ENCODE measurements around the gene CNOT4.

The CNOT4 gene

DNA sequence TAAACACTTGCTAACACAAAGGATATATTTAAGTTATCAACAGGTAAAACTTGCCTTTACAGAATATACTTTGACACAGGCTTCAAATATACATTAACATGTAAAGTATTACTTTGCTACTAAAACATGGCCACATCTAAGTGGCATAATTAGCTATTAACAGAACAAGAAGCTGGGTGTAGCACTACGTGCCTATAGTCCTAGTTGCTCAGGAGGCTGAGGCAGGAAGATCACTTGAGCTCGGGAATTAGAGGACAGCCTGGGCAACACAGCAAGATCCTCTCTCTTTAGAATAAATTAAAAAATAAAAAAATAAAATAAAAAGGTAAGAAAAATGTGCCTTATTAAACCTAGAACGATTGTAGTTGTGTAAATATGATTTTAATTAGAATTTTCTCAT lies 106.6 kb downstream of the CNOT4 start:
- no peak for DNase-seq (ENCODE audit: low read depth)

DNA sequence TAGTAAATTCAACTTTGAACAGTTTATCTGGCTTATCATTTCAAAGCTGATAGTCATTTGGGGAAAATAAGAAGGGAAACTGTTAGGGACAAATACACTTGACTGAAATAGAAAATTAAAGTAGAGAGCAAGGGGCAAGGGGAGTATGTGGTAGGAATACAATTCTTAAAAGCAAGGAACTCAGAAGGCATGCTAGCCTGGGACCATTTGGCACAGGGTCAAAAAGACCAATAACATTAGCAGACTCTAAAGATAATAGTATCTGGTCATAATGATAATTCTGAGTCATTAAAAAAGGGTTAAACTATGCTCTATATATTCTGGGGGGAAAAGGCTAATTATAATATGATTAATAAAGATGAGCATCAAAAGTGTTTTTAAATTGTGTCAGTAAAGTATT lies 112.2 kb downstream of the CNOT4 start:
- no peak for DNase-seq (ENCODE audit: low read depth)

DNA sequence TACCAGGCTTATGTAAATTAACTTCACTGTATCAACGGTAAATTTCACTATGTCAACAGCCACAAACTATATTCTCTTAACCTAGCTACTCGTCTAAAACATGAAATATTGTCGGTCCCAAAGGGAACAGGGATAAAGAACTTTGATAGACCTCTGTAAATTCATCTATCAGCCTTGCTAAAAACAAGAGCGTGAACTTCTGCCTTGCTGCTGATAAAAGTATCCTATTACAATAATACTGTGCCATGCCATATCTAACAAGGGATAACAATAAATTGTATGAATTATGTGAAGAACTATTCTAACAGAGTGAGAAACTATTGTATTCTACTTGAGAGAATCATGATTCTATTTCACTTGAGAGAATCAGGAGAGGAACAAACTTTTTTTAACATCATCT lies 117.2 kb downstream of the CNOT4 start:
- no peak for DNase-seq (ENCODE audit: low read depth)

DNA sequence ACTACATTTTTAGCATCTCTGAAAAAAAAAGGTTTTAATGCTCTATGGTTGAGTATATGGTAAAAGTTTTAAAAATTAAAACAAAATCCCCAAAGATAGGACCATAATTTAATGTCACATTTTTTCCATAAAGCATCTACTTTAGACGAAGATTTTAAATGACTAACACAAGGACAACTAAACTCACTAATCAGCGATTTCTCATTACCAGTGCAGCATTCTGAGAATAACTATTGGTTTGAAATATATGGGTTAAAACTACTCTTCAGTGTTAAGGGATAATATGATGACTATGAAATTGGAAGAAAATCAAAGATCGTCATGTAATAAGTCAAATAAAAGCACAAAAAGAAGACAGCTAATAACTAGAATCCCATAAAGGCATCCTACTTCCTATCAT lies 118.4 kb downstream of the CNOT4 start:
- DNase-seq (ENCODE audit: low read depth), result no peak

DNA sequence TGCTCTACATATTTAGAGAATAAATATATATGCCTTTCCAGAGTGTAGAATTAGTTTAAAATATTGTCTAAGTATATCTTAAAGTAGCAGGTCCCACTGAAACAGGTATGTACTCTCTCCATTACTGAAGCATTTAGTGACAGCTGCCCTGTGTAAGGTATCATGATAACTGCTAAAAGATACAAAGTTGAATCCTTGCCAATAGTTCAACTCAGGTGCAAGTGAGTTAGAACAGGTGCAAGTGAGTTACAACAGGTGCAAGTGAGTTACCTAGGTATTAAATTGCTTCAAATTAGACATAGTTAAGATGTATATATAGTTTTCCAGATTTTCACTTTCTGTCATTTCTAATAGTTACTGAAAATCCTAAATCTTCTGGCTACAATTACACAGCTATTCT lies 119.1 kb downstream of the CNOT4 start:
- DNase-seq (ENCODE audit: low read depth), result no peak

GRCh38 chr7:135389971-135390370 lies 119.9 kb downstream of the CNOT4 start:
- DNase-seq (ENCODE audit: low read depth), result no peak

GRCh38 chr7:135388616-135389015 lies 121.3 kb downstream of the CNOT4 start:
- DNase-seq (ENCODE audit: low read depth), result no peak

DNA sequence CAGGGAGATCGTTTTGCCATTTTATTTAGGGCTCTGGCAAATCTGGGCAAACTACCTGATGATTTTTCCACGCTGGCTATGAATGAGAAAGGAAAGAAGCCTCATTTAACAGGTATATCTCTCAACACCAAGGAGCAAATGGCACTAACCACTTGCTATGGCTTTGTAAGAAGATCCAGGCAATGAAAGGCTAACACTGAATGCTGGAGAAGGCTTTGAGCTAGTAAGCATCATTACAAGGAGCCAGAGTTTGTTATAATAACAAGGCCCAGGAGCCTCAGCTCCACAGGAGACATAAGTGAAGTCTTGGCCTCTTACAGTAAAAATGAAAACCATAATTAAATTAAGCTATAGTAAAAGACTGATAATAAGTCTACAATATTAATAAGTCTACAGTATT lies 123.1 kb downstream of the CNOT4 start:
- no peak for DNase-seq (ENCODE audit: low read depth)

- peak; percentile 35 for DNase-seq (ENCODE audit: low read depth)
Observed at GRCh38 chr7:135386181-135386580, 123.7 kb downstream of the CNOT4 start.

DNA sequence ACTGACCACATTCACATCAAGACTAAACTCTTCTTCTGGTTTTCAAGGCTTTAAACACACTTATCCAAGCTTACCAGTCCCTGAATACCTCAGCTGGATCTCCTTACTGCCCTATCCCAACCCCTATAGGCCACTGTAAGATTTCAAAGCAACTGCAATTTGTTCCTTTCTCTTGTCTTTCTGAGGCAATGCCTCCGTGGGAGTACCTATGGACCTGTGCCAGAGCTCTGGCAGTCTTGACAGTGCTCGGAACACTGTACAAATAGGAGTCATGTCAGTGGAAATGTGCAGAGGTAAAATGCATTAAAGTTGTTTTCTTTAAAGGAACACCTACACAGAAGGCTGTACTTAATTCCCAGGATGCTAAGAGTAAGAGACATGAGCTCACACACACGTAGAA lies 124.7 kb downstream of the CNOT4 start:
- DNase-seq (ENCODE audit: low read depth), result peak; percentile 88

DNA sequence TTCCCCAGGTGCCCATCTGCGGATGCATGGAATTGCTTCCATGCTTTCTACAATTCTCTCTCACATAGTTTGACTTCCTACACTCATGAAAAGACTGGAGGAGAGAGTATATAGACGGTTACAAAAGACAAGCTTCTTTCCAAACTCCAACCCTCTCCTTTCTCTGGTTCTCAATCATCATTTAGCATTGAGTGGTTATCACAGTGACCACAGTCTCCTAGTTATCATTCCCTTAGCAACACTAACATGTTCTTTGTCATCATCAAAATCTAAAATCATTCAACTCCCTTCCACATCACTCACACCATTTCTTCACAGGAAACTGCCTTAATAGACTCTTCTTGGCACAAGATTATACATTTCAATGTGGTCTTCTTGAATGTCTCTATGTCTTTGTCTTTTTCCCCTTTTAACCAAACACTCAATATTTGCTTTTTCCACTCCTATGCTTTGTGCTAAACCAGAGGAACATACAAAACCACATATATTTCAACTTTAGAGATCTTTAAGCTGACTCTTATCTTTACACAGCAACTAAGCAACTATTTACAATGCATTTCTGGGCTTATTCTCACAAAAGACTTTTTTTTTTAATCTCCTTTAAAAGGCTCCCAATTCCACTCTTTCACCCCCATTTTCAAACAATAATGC lies 126.3 kb downstream of the CNOT4 start:
- no peak for DNase-seq (ENCODE audit: low read depth)

DNA sequence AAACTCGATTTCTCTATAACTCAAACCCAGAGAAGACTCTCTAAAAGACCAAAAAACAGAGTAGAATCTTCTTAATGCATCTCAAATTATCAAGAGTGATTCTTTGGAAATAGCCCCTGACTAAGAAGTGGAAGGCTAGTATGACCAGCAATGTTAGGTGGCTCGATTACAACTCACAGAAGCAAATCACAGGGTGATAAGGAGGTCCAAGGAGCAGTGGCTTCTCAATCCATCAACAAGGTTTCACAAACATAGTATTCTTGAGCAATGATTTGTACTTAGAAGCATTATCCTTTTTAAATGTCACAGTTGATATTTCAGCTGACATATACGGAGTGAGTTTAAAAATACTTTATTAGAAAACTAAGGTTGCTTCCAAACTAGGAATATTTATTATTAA lies 127.7 kb downstream of the CNOT4 start:
- DNase-seq (ENCODE audit: low read depth), result no peak

GRCh38 chr7:135381369-135381768 lies 128.5 kb downstream of the CNOT4 start:
- DNase-seq (ENCODE audit: low read depth), result no peak

- DNase-seq (ENCODE audit: low read depth), result no peak
Observed at GRCh38 chr7:135380351-135380750, 129.6 kb downstream of the CNOT4 start.

GRCh38 chr7:135377171-135377570 lies 132.7 kb downstream of the CNOT4 start:
- DNase-seq (ENCODE audit: low read depth), result no peak

- DNase-seq (ENCODE audit: low read depth), result no peak
Observed at GRCh38 chr7:135375908-135376699, 133.8 kb downstream of the CNOT4 start.

- DNase-seq (ENCODE audit: low read depth), result no peak
Observed at GRCh38 chr7:135374736-135375135, 135.2 kb downstream of the CNOT4 start.

DNA sequence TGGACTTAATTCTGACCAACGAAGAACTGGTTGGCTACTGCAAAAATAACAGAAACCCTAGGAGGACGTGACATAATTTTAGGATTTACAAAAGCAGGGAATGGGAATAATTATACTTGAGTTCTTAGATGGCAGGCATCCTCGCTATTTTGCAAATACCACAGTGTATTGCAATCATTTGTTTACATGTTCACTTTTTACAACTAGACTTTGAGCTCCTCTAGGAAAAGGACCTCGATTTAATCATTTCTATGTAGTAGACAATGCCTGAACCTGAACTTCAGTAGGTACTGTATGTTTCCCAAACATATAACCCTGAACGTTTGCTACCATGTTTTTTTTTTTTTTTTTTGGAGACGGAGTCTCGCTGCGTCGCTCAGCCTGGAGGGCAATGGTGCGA lies 137.7 kb downstream of the CNOT4 start:
- DNase-seq (ENCODE audit: low read depth), result no peak

- no peak for DNase-seq (ENCODE audit: low read depth)
Observed at GRCh38 chr7:135370656-135371055, 139.2 kb downstream of the CNOT4 start.

DNA sequence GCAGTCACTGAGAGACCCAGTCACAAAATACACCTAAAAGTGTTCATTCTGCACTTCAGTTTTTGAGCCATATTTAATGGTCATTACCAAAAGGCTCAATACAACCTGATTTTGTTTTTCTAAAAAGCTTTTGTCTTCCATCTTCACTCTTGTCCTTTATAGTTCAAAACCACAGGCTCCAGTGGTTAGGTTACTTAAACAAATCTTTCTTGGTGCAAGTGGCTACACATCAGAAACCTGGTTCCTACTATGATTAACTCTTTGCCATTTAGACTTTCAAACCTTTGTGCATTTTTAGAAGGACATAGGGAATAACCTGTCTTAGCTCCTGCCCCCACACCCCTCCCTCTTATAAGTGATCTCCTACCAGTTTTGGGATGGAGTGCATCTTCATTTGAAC lies 140.5 kb downstream of the CNOT4 start:
- DNase-seq (ENCODE audit: low read depth), result no peak

- DNase-seq (ENCODE audit: low read depth), result no peak
Observed at GRCh38 chr7:135368416-135369186, 141.3 kb downstream of the CNOT4 start.

GRCh38 chr7:135366843-135367508 lies 142.9 kb downstream of the CNOT4 start:
- no peak for DNase-seq (ENCODE audit: low read depth)

DNA sequence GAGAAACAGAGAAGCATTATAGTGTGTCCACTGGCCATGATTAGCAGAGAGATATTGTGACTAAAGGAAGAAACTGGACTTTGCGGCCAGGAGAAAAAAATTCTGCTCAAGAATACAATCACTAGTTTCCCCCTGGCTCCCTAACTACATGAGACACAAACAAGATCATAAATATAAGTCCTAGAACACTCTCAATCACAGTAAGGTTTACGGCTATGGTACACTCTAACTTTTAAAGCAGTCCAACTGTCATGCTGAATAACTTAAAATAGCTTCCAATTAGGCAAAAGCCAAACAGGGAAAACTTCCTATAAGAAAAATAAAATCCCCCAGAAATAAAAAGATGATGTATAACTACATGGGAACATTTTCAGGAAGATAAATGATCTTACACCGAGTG lies 144.2 kb downstream of the CNOT4 start:
- DNase-seq (ENCODE audit: low read depth), result no peak

Data from iris pigment epithelial cell (primary cell).